Small intestine (tissue), 7 donors: ENCODE data around the gene S100A7A. TPM values are rescaled to one million over a fixed set of nuclear protein-coding genes. Genes with fewer than 3 reads are reported as not detected.
"Not testable (repeated sequence)": the region's sequence is repeated elsewhere in the genome, so short reads cannot be mapped to it uniquely, and the experiment has no call there.

Source experiments
- DNase-seq, 2 donors: peaks; one replicate each; pipeline versions ENCODE4 v3.0.0 to v3.0.0-alpha.2; 2013
- FAIRE-seq: peaks from 2 replicates; lab custom pipeline; 2012; peaks lifted over from hg19 to GRCh38; lab: Jason Lieb, UNC
- H3K27ac ChIP-seq, 3 donors: one replicate each; pipeline ENCODE4 v1.5.1; 2013; ENCODE audit warnings: low read length in 2 of 3, mild to moderate bottlenecking in 2 of 3, control low read depth in 1 of 3, inconsistent platforms in 1 of 3, low read depth in 1 of 3, moderate library complexity in 1 of 3
- H3K27me3 ChIP-seq, 3 donors: one replicate each; pipeline ENCODE4 v1.6.1; 2013; ENCODE audit warnings: low read length in 3 of 3, inconsistent platforms in 1 of 3; ENCODE audit not compliant: control insufficient read depth in 3 of 3, insufficient read depth in 3 of 3
- H3K36me3 ChIP-seq, 3 donors: one replicate each; pipeline ENCODE4 v1.6.1; 2013; ENCODE audit warnings: low read length in 3 of 3, inconsistent platforms in 1 of 3, low read depth in 1 of 3, mild to moderate bottlenecking in 1 of 3, moderate library complexity in 1 of 3; ENCODE audit not compliant: control insufficient read depth in 3 of 3, insufficient read depth in 2 of 3
- H3K4me1 ChIP-seq, 3 donors: one replicate each; pipeline ENCODE4 v1.6.1; 2013; ENCODE audit warnings: low read length in 2 of 3, inconsistent platforms in 1 of 3, low read depth in 1 of 3, mild to moderate bottlenecking in 1 of 3, moderate library complexity in 1 of 3; ENCODE audit not compliant: control insufficient read depth in 3 of 3, insufficient read depth in 2 of 3
- H3K4me3 ChIP-seq, 3 donors: one replicate each; pipeline ENCODE4 v1.5.1; 2013; ENCODE audit warnings: low read length in 3 of 3, control low read depth in 1 of 3, inconsistent platforms in 1 of 3, low read depth in 1 of 3, mild to moderate bottlenecking in 1 of 3, moderate library complexity in 1 of 3
- H3K9me3 ChIP-seq, 2 donors: one replicate each; pipeline ENCODE4 v1.6.1; 2013; ENCODE audit warnings: low read depth in 1 of 2, low read length in 1 of 2; ENCODE audit not compliant: control insufficient read depth in 2 of 2, insufficient read depth in 1 of 2
- WGBS, 3 donors: extraction: QIAGEN DNeasy Blood & Tissue Kit; methylation state at CpG; one replicate each; pipeline ENCODE4 v1.1.7; 2013; 5-methylcytosine and 5-hydroxymethylcytosine counted together
- polyA plus RNA-seq, 4 donors: library from polyadenylated mRNA; stranded (reverse) in 3 of 4; unstranded in 1 of 4; fragments of 200-250 nt in 3 of 4; fragments of 120-200 nt in 1 of 4; gene quantifications; one replicate each; pipeline versions ENCODE4 v1.2.1 to v1.2.3, GENCODE V29; 2013
- donor health status: healthy with polysubstance abuse.
- donor health status: control.
- donor health status: control.
- donor health status: Bipolar disorder and iron deficiency.
- donor health status: healthy.

The S100A7A gene
- polyA plus RNA-seq, 4 donors: not detected

GRCh38 chr1:153404086-153404635 is 12.2 kb upstream of the S100A7A start:
- Histone ChIP-seq H3K4me3 (no peak overlapping the region), H3K27ac (no peak overlapping the region), H3K36me3 (no peaks in the 10 kb centered on the region), H3K4me1 (no peaks in the 10 kb centered on the region), H3K27me3 (peaks cover 0 to 3% (median 0%) of the 10 kb centered on the region in 3 donors), H3K9me3 (peaks cover 0 to 2% of the 10 kb centered on the region in 2 donors)
- WGBS, 3 donors: 73 to 78% (median 74%) methylated on average over 7 of the region's 7 CpGs
- no peak for FAIRE-seq
- no peak for DNase-seq

- FAIRE-seq: no peak
- DNase-seq: peak; percentile 6 to 39
- H3K27ac ChIP-seq: no peak overlapping the region
- no peaks in the 10 kb centered on the region for H3K4me1 ChIP-seq
- no peak overlapping the region for H3K4me3 ChIP-seq
- 35 to 39% (median 37%) methylated on average over 15 of the region's 15 CpGs for WGBS, 3 donors
- peaks cover 0 to 3% (median 0%) of the 10 kb centered on the region in 3 donors for H3K27me3 ChIP-seq
- H3K36me3 ChIP-seq: no peaks in the 10 kb centered on the region
- peaks cover 0 to 2% of the 10 kb centered on the region in 2 donors for H3K9me3 ChIP-seq
Measured at GRCh38 chr1:153404768-153405167, 11.6 kb upstream of the S100A7A start.

- not testable (repeated sequence) for H3K9me3 ChIP-seq, FAIRE-seq, H3K27ac ChIP-seq, H3K4me3 ChIP-seq, H3K27me3 ChIP-seq, H3K4me1 ChIP-seq, H3K36me3 ChIP-seq, DNase-seq
- WGBS, 3 donors: 68 to 78% (median 75%) methylated on average over 6 of the region's 6 CpGs
Measured at GRCh38 chr1:153405825-153406599, 10.3 kb upstream of the S100A7A start.

- not testable (repeated sequence) for H3K9me3 ChIP-seq, H3K27me3 ChIP-seq, H3K27ac ChIP-seq, DNase-seq, H3K4me1 ChIP-seq, H3K4me3 ChIP-seq, H3K36me3 ChIP-seq, FAIRE-seq
- WGBS, 3 donors: 45 to 54% (median 51%) methylated on average over 11 of the region's 11 CpGs
Measured at GRCh38 chr1:153407274-153407673, 9.0 kb upstream of the S100A7A start.

GRCh38 chr1:153413961-153414360 is 2.4 kb upstream of the S100A7A start:
- not testable (repeated sequence) for H3K27ac ChIP-seq, H3K4me3 ChIP-seq, H3K36me3 ChIP-seq, FAIRE-seq, H3K4me1 ChIP-seq, H3K9me3 ChIP-seq, H3K27me3 ChIP-seq, DNase-seq

- FAIRE-seq (no peak), DNase-seq (no peak)
- Histone ChIP-seq H3K4me3 (no peak overlapping the region), H3K27ac (no peak overlapping the region), H3K9me3 (no peaks in the 10 kb centered on the region), H3K36me3 (no peaks in the 10 kb centered on the region), H3K27me3 (peaks cover 0 to 4% (median 0%) of the 10 kb centered on the region in 3 donors), H3K4me1 (no peaks in the 10 kb centered on the region)
- 73 to 80% (median 76%) methylated on average over 12 of the region's 12 CpGs for WGBS, 3 donors
Measured at GRCh38 chr1:153417136-153417888, 992 bp downstream of the S100A7A start.

GRCh38 chr1:153418758-153419435 is 2.6 kb downstream of the S100A7A start:
- WGBS, 3 donors: 49 to 66% (median 53%) methylated on average over 7 of the region's 7 CpGs
- not testable (repeated sequence) for H3K4me3 ChIP-seq

GRCh38 chr1:153419436-153419793 is 3.1 kb downstream of the S100A7A start:
- FAIRE-seq: not testable (repeated sequence)
- WGBS, 3 donors: 46 to 54% (median 51%) methylated on average over 2 of the region's 2 CpGs

More at GRCh38 chr1:153418758-153419435, 2.6 kb downstream of the S100A7A start:
- H3K4me1 ChIP-seq, H3K27ac ChIP-seq, FAIRE-seq, H3K27me3 ChIP-seq, H3K36me3 ChIP-seq, H3K9me3 ChIP-seq, DNase-seq: not testable (repeated sequence)

More at GRCh38 chr1:153419436-153419793, 3.1 kb downstream of the S100A7A start:
- not testable (repeated sequence) for H3K27ac ChIP-seq, H3K36me3 ChIP-seq, H3K9me3 ChIP-seq, H3K27me3 ChIP-seq, H3K4me3 ChIP-seq, DNase-seq, H3K4me1 ChIP-seq
